SH-SY5Y (cell line): ENCODE results near the gene DENND6B.

Experiments
- GATA2 ChIP-seq: IDR thresholded peaks from 2 replicates; pipeline ENCODE4 v1.6.1; 2011; ENCODE audit warnings: mild to moderate bottlenecking, low read depth, low read length
- GATA3 ChIP-seq: IDR thresholded peaks from 2 replicates; pipeline ENCODE4 v1.6.1; 2011; ENCODE audit warnings: low read depth, mild to moderate bottlenecking, low read length, moderate library complexity

Gene DENND6B

GRCh38 chr22:50296658-50297490 is 29.9 kb downstream of the DENND6B start:
- TF ChIP-seq GATA2 (no peak), GATA3 (no peak)

- TF ChIP-seq GATA3, result no peak
- TF ChIP-seq GATA2, result no peak
Observed at GRCh38 chr22:50294319-50294656, 32.5 kb downstream of the DENND6B start.

- TF ChIP-seq GATA3 (no peak), GATA2 (no peak)
Observed at GRCh38 chr22:50293441-50294318, 33.1 kb downstream of the DENND6B start.

- TF ChIP-seq GATA2 (no peak), GATA3 (no peak)
Observed at GRCh38 chr22:50292643-50293440, 34.0 kb downstream of the DENND6B start.

- no peak for TF ChIP-seq GATA3
- no peak for TF ChIP-seq GATA2
Observed at GRCh38 chr22:50289942-50290630, 36.7 kb downstream of the DENND6B start.

DNA sequence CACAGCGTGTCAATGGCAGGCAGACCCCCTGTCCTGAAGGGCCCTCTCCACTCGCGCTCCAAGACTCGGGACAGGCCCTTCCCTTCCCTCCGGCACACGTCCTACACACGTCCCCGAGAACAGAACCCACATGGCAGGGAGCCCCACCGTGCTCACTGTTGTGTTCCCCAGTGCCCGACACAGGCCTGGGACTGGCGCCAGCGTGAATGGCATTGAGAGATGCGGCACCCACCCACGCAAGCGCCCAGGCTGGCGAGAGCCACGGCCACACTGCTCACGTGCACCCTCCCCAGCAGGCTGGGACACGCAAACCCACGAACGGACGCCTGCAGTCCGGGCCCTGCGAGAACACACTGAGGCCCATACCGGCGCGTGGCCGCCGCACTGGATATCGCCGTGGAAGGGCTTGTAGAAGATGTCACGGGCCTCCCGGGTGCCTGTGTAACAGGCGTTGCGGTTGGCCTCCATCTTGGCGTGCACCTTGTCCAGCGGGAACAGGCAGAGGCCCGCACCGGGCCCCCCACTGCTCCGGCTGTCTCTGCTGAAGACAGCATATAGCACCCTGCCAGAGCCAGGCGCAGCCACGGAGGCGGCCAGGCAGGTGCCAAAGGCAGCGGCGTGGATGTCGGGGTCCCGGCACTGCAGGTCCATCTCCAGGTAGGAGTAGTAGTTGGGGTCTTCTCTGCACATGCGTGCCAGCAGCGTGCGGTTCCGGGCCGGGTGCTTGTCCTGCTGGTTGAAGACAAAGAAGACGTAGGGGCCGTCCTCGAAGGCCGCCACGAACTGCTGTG is 37.5 kb downstream of the DENND6B start:
- TF ChIP-seq GATA3 (no peak), GATA2 (no peak)

GRCh38 chr22:50287731-50288130 is 39.1 kb downstream of the DENND6B start:
- TF ChIP-seq GATA3, result no peak
- TF ChIP-seq GATA2, result no peak

GRCh38 chr22:50286701-50287318 is 40.0 kb downstream of the DENND6B start:
- TF ChIP-seq GATA3, result no peak
- no peak for TF ChIP-seq GATA2

DNA sequence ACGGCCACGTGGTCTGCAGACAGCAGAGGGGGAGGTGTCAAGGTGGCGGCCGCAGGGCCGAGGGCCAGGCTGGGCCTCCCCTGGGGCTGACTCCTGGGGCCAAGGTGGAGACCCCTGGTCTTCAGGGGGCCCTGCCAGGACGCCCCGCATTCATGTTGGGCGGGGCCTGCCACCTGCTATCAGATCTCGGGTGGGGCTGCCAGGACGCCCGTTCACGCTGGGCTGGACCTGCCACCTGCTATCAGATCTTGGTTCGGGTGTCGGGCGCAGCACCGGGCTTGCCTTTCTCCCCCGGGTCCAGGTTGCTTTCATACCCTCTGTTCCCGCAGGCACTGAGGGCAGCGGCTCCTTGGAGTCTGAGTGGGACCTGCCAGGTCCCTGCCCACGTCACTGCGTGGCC is 40.5 kb downstream of the DENND6B start:
- TF ChIP-seq GATA2 (no peak), GATA3 (no peak)

DNA sequence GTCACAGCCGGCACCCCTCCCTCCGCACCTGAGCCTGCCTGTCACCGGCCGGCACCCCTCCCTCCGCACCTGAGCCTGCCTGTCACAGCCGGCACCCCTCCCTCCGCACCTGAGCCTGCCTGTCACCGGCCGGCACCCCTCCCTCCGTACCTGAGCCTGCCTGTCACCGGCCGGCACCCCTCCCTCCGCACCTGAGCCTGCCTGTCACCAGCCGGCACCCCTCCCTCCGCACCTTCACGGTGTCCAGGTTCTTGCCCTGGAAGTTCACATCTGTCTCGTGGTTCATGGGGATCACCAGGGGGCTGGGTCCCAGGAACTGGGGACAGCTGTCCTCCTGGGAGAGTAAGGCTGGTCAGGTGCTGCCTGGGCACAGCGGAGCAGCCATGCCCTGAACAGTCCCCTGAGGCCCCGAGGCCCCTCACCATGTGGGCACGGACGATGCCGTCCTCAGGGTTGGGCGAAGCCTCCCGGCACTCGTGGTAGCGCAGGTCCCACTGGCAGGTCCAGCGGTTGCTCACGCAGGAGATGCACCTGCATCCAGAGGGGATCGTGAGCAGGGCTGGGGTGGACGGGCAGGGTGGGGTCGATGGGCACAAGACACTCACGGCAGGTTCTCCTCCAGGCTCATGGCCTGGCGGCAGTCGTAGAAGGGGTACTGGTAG is 41.1 kb downstream of the DENND6B start:
- no peak for TF ChIP-seq GATA3
- no peak for TF ChIP-seq GATA2

- TF ChIP-seq GATA2 (no peak), GATA3 (no peak)
Observed at GRCh38 chr22:50284479-50284878, 42.3 kb downstream of the DENND6B start.

DNA sequence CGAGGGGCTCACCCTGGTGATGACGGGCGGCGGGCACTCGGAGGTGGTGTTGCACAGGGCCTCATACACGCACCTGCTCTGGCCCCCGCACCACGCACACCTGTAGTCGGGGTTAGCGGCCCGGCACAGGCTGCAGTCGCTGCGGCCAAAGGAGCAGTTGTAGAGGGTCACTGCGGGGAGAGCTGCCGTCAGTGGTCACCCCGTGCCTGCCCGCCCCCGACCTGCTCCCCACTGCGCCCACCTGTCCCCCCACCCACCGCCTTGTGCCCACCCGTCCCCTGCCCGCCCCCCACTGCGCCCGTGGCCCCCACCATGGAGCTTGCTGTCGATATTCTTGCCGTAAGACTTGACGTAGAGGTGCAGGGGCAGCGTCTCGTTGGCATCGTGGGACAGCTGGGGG is 43.0 kb downstream of the DENND6B start:
- TF ChIP-seq GATA2 (no peak), GATA3 (no peak)
